ENCODE measurements around the gene PHF24.

PHF24 gene

DNA sequence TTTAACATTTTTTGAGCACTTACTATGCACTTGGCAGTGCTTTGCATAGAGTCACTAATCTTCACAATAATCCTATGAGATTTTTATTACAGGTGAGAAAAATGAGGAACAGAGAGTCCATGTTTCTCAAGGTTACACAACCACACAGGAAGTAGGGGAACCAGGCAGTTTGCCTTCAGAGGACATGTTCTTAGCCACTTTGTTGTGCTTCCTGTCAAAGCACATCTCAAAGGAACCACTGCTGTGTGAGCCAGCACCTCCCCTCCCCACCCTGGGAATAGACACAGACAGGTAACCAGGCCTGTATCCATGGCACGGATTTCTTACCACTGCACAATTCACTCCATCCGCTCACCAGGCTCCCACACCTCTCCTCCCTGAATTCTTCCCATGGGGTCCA lies 25.1 kb downstream of the PHF24 start:
- DNase-seq (ENCODE audit: low spot score) = no peak

DNA sequence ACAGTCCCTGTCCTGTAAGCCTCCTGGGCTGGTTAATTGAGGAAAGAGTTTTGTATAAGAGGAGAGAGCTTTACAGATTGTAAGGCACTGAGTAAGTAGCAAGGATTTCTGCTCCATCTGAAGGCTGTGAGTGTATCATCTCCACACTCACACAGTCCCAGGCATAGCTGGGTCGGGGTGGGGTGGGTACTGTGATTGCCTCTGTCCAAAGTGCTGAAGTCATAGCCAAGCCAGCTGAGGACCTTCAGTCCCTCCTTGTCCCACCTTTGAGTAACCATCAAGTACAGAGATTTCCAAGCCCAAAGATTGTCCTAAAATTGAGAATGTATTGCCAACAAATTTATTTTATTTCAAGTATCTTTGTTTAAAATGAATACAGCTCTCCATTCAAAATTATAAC lies 26.0 kb downstream of the PHF24 start:
- no peak for DNase-seq (ENCODE audit: low spot score)

DNA sequence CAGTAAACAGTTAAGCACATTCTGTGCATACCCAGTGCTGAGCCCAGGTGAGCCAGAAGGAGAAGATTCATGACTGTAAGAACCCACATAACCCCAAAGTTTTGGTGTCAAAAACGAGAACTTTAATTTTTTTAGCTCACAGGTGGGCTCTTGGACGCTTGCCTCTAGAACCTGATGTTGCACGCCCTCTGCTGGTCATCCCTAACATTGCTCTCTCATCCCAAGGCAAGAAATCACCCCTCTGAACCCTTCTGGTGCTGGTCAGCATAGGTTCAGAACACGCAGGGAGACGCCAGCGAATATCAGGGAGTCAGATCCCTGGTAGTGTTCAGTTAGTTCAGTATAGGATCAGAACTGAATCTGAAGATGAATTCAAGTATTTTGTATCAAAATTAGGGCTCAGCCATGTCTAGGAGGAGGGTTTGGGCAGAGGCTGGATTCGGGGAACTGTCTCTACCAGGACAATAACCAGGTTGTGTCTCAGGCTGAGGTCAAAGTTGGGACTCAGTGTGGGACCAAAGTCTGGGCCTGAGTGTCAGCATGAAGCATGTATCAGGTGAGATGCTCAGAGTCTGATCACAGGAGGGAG lies 27.3 kb downstream of the PHF24 start:
- DNase-seq (ENCODE audit: low spot score) = peak; percentile 73

DNA sequence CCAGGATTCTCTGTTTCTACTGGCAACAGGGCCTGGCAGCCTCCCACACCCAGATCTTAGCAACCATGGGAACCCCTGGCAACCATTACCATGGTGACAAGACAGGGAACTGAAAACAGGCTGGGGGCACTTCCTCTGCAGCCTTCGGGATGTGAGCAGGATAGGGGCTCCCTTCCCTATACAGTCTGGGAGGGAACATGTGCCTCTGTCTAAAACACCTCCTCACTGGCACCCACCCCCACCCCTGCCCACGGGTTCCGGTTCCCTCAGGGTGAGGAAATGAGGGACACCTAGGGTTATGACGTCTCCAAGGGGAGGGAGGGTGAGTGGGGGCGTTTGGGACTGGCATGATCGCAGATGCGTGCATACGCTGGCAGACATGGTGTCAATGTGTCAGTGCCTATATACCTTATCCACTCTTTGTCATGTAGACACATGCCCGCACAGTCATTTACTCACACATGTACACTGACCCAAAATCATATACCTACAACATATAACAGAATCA lies 28.5 kb downstream of the PHF24 start:
- peak; percentile 71 for DNase-seq (ENCODE audit: low spot score)

DNA sequence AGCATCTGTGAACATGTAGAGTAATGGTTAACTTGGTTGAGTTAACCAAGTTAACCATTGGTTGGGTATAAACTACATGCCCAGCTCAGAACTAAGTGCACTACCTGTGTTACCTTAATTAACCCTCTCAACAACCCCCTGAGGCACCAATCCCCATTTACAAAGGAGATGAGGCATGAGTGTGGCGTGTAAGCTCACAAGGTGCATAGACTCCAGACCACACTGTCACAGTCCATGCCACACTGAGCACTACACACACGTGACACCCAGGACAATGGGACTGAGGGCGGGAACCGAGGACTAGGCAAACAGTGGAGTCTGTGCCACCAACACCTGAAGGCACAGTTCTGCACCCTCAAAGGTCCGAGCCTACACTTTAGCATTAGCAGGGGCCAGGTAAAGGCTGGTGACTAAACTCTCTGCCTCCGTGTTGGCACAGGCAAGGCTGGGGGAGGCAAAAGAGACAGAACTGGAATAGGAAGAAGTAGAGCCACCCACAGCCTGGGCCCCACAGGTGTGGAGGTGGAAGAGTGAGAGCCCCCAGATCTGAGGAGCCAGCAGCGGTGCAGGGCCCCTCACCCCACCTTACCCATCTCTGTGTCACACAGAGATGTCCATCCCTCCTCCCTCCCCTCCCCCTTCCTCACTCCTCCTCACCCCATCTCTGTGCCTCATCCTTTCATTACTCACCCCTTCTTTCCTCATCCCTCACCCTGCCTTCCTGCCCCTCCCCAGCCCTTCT lies 29.2 kb downstream of the PHF24 start:
- DNase-seq (ENCODE audit: low spot score) = no peak

DNA sequence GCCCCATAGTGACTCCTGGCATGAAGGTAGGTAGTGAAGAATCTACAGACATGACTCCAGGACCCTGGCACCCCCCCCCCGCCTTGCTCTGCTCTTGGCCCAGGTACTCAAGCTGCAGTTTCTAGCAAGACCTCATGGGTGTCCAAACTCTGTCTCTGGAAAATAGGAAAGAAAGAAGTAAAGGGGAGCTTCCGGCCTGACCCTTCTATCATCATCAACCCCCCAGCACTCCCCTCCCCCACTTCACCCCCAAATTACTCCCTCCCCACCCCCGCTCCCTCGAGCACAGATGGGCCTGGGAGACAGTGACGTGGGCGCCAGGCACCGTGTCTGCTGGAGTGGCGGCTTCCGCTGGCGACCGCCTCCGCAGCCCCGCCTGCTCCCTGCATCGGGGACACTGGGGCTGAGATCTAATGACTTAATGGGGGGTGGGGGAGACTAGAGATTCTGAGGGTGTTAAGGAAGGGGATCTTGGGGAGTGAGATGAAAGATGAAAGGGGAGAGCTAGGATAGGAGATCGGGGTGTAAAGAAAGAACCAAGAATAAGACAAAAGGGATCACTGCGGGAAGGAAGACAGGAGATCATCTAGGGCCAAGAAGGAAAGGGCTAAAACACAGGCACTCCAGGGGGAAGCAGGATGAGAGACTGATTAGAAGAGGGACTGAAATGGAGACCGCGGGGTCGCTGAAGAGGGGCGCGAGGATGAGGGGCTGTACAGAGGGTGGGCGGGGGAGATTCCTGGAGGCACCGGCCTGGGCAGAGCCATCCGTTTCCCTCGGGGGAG lies 30.3 kb downstream of the PHF24 start:
- peak; percentile 61 for DNase-seq (ENCODE audit: low spot score)

DNA sequence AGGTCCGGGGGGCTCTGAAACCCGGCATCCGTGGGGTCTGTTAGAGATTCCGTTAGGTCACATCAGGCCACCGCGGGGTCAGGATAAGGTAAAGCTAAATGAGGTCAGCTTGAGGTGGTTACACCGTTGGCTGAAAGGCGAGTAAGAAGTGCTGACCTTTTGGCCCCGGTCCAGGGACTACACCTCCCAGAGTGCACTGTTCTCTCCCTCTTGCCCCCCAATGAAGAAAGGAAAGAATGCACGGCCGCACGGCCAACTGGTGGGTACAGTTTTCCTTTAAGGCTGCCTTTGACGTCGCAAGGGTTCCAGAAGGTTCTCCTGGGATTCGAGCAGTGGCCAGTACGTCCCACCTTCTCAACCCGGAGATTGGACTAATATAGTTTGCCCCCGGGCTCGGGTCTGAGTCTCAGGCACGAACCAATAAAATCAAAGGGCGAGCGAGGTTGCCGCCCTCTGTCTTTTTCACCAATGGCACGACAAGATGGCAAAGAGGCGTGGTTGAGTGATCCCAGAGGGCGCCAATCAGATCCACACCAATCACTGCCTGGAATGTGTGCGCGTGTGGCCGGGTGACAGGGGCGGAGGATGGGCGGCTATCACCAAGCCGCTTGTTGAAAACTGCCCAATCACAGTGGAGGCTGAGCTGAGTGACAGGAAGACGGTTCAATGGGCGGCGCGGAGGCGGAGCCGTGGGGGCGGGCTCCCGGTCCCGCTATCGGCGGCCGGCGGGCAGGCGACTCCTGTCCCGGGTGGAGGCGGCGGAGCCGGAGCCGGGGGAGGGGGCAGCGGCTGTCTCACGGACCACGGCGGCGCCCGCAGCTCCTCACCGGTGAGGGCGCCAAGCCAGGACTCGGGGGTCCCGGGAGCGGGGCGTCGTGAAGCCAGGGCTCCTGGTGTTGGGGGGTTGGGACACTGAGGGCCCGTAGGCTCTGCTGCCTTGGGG lies 31.2 kb downstream of the PHF24 start, which contains the start of gene DNAJB5:
Gene DNAJB5 (plus strand): TSS at position 743 of the 943 bp plus-strand sequence. CDS start 886 bp downstream, outside the sequence.
- peak; percentile 100 for DNase-seq (ENCODE audit: low spot score)

DNA sequence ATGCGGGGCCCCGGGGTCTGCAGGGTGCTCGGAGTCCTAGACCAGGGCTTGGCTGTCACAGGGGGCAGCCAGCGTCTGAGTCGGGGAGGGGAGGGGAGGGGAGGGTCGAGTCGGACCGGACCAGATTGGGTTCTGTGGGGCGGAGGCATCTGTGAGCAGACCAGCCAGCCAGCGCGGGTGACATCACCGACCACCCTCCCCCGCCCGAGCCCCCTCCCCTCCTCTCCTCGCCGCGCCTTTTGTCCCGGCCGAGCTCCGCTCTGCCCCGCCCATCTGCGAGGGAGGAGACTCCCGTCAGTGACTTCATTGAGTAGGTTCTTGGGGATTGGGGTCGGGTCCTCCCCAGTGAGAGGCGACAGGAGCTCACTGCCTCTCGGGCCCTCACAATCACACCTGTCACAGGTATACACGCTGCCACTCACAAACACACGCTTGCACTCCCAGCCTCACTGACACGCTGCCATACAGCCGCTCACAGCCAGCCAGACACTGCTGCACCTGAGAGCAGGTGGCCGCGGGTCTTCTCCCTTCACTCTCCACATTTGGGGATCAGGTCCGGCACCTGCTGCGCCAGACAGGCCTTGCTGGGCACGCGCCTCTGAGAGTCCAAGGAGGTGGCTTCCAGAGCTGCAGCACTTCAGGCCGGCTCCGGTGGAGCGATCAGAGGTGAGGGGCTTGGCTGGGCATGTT lies 32.0 kb downstream of the PHF24 start:
- DNase-seq (ENCODE audit: low spot score) = no peak

DNA sequence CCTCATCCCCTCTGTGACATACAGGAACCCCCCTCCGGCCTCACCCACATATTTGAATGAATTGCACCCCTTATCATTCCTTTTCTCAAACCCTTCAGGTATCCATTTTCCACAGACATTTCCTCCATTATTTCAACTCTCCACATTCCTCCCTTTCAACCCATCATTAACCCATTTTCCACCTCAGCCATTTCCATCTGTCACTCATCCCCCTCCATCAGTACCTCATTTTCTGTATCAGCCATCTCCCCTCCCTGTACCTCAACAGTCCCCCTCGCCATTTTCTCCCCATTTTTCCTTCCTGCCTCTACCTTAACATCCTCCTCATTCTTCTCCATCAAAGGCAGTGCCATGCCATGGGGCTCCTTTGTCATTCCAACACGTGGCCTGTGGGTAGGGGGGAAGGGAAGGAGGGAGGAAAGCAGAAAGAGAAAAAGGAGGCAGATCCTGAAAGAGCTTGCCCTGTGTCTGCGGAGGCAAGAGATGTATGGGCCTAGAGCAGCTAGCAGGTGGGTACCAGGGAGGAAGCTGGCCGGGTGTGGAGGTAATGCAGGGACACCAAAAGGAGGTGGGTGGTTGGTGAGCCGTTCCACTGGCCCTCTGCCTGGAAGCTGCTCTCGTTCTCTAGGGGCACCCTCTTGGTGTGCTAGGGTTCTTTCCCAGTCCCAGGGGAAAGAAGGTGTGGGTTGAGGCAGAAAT lies 33.0 kb downstream of the PHF24 start:
- no peak for DNase-seq (ENCODE audit: low spot score)

DNA sequence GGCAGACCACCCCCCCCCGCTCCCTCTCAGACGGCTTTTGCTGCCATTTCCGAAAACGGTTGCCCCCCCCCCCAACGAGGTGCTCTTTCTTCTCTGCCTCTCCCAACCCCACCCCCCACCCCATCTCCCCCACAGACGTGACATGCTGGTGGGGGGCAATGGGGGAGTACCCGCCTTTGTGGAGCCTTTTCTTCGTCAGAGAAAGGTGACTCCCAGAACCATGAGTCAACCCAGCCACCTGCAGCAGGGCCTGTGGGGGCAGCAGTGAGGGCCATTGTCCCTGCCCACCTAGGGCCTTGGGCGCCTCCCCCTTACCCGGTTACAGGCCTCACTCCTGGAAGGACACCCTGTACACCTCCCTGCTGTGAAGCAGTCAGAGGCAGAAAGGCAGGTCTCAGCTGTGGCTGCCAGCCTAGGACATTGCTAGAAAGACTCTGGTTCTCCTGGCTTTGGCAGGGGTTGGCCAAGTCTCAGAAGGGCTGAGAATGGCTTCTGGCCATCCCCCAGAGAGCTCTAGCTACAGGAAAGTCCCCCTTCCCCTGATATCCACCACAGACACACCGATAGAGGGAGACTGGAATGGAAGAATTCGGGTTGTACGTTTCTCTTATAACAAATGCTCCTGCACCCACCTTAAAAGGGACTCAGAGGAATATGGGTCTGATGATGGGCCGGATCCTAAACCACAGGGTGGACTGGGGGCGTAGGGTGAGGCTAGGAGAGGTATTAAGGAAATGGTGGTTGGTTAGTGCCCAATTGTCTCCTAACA lies 33.7 kb downstream of the PHF24 start:
- no peak for DNase-seq (ENCODE audit: low spot score)

DNA sequence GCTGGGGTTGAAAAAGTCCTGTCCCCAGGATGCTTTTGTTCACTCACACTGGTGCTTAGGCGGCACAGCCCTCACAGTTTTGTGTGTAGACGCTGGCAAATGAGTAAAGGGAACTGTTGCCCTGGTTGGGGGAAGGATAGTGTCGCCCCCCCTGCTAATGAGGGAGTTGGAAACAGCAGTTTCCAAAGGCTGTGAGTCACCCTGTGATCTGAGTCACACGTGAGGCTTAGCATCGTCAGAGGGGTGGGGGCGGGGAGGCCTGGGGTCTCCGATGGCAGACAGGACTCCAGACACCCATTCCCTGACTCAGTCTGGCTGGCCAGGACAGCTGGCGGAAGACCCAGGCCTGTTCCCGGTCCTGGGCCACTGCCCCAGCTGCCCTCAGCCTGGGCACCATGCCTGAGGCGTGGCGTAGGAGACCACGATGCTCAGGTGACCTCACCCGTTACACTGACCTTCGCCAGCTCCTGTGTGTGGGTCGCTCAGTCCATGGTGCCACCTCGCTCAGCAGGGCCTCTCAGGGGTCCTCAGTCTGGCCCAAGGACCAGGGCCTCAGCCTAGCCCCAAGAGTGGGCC lies 34.4 kb downstream of the PHF24 start:
- no peak for DNase-seq (ENCODE audit: low spot score)

DNA sequence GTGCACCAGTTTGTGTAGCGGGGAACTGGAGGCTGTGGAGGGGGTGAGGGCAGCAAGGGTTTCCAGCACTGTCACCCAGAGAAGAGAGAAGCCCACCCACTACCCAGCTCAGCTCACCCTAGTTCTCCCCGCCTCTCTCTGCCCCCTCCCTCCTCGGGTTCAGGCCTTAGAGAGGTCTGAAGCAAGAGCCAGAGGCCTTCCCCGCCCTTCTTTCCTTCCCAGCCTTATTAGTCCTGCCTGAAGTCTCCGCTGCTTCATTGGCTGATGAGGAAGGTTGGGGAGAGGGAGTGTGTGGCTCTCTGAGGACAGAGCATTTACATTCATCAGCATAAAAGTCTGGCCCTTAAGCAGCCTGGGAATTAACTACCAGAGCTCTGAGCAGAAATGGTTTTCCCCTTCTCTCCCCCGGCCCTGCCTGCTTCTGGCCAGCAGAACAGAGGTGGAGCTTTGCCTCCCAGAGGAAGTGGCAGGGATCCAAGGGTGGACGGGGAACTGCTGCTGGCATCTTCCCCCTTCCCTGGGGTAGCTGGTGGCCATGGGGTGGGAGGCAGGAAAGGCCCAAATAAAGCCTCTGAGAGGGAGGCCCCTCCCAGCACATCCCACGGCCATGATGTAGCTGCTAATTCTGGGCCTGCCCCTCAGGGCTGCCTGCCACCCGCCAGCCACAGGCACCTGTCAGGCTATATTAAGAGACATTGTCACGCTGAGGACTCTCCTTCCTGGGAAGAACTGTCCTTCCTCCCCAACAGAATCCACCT lies 35.6 kb downstream of the PHF24 start:
- DNase-seq (ENCODE audit: low spot score) = no peak

DNA sequence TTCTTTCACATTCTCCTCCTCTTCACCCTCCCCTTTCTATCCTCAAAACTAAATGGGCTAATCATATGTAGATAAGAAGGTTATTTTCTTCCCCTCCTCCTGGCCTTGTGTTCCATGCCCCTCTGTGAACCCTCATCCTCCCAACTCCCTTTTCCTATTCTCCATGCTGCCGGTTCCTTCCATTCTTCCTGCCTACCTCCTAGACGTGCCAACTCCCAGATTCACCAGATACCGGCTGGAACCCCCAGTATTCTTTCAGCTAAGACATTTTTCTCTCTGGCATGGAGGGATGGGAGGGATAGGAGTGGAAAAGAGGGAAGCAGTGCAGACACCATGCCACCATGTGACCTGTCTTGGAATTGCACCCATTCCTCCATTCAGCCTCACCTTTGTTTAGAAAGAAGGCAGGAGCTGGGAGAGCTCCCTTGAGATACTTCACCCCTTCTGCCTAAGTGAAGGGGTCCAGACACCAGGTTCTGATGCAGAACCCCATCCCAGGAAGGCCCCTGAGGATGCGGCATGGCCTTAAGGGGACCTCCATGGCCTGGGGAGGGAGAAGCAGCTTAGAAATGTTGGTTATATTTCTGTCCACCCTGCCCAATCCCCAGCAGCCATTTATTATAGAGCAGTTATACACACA lies 36.3 kb downstream of the PHF24 start:
- no peak for DNase-seq (ENCODE audit: low spot score)

DNA sequence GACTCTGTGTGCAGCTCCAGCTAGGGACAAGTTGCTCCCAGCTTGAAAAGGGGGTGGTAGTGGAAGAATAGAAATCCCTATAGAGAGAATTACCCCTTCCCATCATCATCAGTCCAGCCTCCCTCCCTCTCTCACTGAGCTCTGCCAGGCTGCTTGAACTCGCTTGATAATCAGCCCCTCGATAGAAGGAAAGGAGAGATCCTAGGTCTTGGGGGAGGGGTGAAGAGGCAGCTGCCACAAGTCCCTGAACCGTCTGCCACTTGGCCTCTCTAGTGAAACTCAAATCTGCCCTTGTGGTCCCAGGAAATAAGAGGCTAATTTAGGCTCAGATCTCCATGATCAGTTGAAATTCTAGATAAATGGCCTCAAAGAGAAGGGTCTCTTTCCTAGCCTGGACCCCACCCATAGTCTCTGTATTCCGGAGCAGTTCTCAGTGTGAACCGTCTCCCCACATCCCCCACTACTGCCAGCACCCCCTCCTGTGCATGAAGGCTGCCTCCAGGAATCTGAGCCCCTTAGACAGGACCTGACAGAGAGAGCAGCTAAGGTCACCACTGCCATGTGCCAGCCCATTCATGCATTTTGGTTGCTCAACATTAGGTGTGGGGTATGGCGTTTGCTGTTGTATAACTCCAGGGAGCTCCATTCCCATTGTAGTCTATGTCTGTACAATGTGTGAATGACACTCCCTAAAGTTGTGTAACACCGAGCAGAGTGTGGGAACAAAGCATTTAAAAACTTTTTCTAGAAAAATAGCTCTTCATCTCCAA lies 37.0 kb downstream of the PHF24 start:
- DNase-seq (ENCODE audit: low spot score) = no peak

DNA sequence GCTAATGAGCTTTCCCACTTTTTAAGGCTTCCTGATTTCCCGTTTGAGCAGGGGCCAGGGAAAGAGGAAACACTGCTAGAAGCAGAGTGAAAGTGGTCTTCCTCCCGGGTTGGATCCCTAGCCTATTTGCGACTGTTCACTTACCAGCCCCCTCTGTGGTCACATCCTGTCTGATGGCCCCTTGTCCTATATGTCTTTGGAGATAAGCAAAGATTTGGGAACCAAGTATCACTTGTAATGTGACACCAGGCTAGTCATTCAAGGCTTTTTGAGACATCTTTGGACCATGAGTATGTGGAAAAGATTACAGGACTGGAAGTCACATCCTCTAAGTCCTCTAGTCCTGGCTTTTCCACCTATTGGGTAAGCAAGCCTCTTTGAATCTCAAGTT lies 37.6 kb downstream of the PHF24 start:
- DNase-seq (ENCODE audit: low spot score) = no peak

DNA sequence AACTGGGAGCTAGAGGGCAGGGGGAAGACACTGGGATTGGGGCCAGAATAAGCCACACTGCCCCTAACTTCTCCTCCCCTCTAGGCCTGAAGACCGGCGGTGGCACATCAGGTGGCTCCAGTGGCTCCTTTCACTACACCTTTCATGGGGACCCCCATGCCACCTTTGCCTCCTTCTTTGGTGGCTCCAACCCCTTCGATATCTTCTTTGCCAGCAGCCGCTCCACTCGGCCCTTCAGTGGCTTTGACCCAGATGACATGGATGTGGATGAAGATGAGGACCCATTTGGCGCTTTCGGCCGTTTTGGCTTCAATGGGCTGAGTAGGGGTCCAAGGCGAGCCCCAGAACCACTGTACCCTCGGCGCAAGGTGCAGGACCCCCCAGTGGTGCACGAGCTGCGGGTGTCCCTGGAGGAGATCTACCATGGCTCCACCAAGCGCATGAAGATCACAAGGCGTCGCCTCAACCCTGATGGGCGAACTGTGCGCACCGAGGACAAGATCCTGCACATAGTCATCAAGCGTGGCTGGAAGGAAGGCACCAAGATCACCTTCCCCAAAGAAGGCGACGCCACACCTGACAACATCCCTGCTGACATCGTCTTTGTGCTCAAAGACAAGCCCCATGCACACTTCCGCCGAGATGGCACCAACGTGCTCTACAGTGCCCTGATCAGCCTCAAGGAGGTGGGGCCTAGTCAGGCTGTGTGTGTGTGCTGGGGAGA lies 38.3 kb downstream of the PHF24 start:
- no peak for DNase-seq (ENCODE audit: low spot score)

DNA sequence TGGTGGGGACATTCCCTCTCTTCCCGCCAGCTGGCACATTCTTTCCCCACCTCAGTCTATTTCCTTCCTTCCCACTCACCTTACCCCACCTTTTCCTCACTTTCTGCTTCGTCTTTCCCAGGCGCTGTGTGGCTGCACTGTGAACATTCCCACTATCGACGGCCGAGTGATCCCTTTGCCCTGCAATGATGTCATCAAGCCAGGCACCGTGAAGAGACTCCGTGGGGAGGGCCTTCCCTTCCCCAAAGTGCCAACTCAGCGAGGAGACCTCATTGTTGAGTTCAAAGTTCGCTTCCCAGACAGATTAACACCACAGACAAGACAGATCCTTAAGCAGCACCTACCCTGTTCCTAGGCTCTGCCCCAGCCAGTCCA lies 38.8 kb downstream of the PHF24 start:
- DNase-seq (ENCODE audit: low spot score) = no peak

All from pons (tissue), 1 donor.